ENCODE measurements around the gene PORCN. TPM values are rescaled to one million over a fixed set of nuclear protein-coding genes. Genes with fewer than 3 reads are reported as not detected.
"Not testable (repeated sequence)": the region's sequence is repeated elsewhere in the genome, so short reads cannot be mapped to it uniquely, and the experiment has no call there.

PORCN gene
- total RNA-seq, 1 experiment from 2014 or later, result 12.6 TPM

- no CpG with 5 or more reads among the region's 5 CpGs for WGBS (ENCODE audit: extremely low coverage, insufficient read length, low lambda C conversion rate)
These were observed 8.2 kb downstream of the PORCN start for GRCh38 chrX:48516987-48517386.

DNA sequence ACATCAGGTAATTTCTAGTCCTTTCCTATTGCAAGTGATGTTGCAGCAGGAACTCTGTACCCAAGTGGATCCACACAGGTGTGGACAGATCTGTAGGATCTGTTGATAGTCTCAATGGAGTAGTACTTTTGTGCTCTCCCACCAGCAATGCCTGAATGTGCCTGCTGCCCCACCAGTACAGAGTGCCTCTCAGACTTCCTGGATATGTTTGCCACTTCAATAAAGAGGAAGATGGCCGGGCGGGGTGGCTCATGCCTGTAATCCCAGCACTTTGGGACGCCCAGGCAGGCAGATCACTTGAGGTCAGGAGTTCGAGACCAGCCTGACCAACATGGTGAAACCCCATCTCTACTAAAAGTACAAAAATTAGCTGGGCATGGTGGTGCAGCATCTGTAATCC, 10.7 kb downstream of the PORCN start:
- not testable (repeated sequence) for H3K23ac ChIP-seq (ENCODE audit: insufficient read length, low read depth, low read length); H2BK12ac ChIP-seq (ENCODE audit: insufficient read length, low read depth, low read length); H2AK5ac ChIP-seq (ENCODE audit: insufficient read length, low read length); H3K27ac Mint-ChIP-seq; H3K27me3 ChIP-seq (ENCODE audit: insufficient read depth, low read length); H2BK15ac ChIP-seq (ENCODE audit: low read depth, low read length); H3K4ac ChIP-seq (ENCODE audit: low read depth, low read length); DNase-seq; H3K9ac ChIP-seq (ENCODE audit: extremely low read depth, insufficient read length, low read length); H3K79me1 ChIP-seq (ENCODE audit: insufficient read depth, low read depth, low read length, poor library complexity, severe bottlenecking); H4K8ac ChIP-seq (replicated peaks; ENCODE audit: insufficient read length, low read depth, low read length); H3K4me1 ChIP-seq (ENCODE audit: insufficient read depth, low read length); H3K23me2 ChIP-seq (ENCODE audit: insufficient read length, low read depth, low read length, poor library complexity, severe bottlenecking); H2BK120ac ChIP-seq (ENCODE audit: low read depth, low read length, poor library complexity, severe bottlenecking); H4K20me1 ChIP-seq (ENCODE audit: control insufficient read depth, insufficient read depth, insufficient read length); H3K4me3 Mint-ChIP-seq; H3K18ac ChIP-seq (ENCODE audit: insufficient read length, low read depth, low read length); H4K91ac ChIP-seq (ENCODE audit: insufficient read length, low read depth, low read length); H3K14ac ChIP-seq (ENCODE audit: insufficient read depth, low read length); H3K56ac ChIP-seq (ENCODE audit: insufficient read length, low read depth, low read length); H2BK5ac ChIP-seq (ENCODE audit: insufficient read length, low read length); H2AFZ ChIP-seq (ENCODE audit: low read length); H4K5ac ChIP-seq (ENCODE audit: insufficient read length, low read depth, low read length); H3K27ac ChIP-seq (ENCODE audit: insufficient read length, low read depth, low read length); H3T11ph ChIP-seq (ENCODE audit: low read length); H3K79me2 ChIP-seq (ENCODE audit: insufficient read depth, low read length); H2BK20ac ChIP-seq (ENCODE audit: low read depth, low read length, poor library complexity, severe bottlenecking); H3K27me3 Mint-ChIP-seq (ENCODE audit: low read depth); H3K4me2 ChIP-seq (ENCODE audit: insufficient read depth, insufficient read length, low read length)
- H3K9me3 ChIP-seq (ENCODE audit: control insufficient read depth, low read depth, low read length), result peaks cover 25% of the 10 kb centered on the region
- peaks cover 19 to 31% (median 28%) of the 10 kb centered on the region in 3 experiments for H3K36me3 Mint-ChIP-seq (ENCODE audit: insufficient read depth in 1 of 3, low read depth in 3 of 3)
- peaks cover 54 to 68% of the 10 kb centered on the region in 2 experiments for H3K9me3 Mint-ChIP-seq
- peaks cover 8 to 11% of the 10 kb centered on the region in 2 experiments; a peak in 3 of 4 replicates for H3K4me1 Mint-ChIP-seq
- no CpG with 5 or more reads among the region's 4 CpGs for WGBS (ENCODE audit: extremely low coverage, insufficient read length, low lambda C conversion rate)

More at GRCh38 chrX:48516987-48517386, 8.2 kb downstream of the PORCN start:
- peaks cover 5 to 8% of the 10 kb centered on the region in 2 experiments; a peak in 3 of 4 replicates for H3K4me1 Mint-ChIP-seq
- Histone ChIP-seq H3K14ac (ENCODE audit: insufficient read depth, low read length) (no peak overlapping the region), H3K4me2 (ENCODE audit: insufficient read depth, insufficient read length, low read length) (no peak overlapping the region), H3K56ac (ENCODE audit: insufficient read length, low read depth, low read length) (no peak overlapping the region), H3K23ac (ENCODE audit: insufficient read length, low read depth, low read length) (no peak overlapping the region), H3K27ac (ENCODE audit: insufficient read length, low read depth, low read length) (no peak overlapping the region), H3K4me1 (ENCODE audit: insufficient read depth, low read length) (no peaks in the 10 kb centered on the region), H4K20me1 (ENCODE audit: control insufficient read depth, insufficient read depth, insufficient read length) (no peaks in the 10 kb centered on the region), H4K91ac (ENCODE audit: insufficient read length, low read depth, low read length) (no peak overlapping the region), H3K79me1 (ENCODE audit: insufficient read depth, low read depth, low read length, poor library complexity, severe bottlenecking) (no peaks in the 10 kb centered on the region), H2BK5ac (ENCODE audit: insufficient read length, low read length) (no peak overlapping the region), H4K5ac (ENCODE audit: insufficient read length, low read depth, low read length) (no peak overlapping the region), H2BK20ac (ENCODE audit: low read depth, low read length, poor library complexity, severe bottlenecking) (no peak overlapping the region), H3K9ac (ENCODE audit: extremely low read depth, insufficient read length, low read length) (no peak overlapping the region), H3K23me2 (ENCODE audit: insufficient read length, low read depth, low read length, poor library complexity, severe bottlenecking) (no peaks in the 10 kb centered on the region), H2AK5ac (ENCODE audit: insufficient read length, low read length) (no peak overlapping the region), H4K8ac (replicated peaks; ENCODE audit: insufficient read length, low read depth, low read length) (no peak overlapping the region), H3K79me2 (ENCODE audit: insufficient read depth, low read length) (no peaks in the 10 kb centered on the region), H2BK15ac (ENCODE audit: low read depth, low read length) (no peak overlapping the region; the same call in 1 of the 2 replicates), H2BK12ac (ENCODE audit: insufficient read length, low read depth, low read length) (no peak overlapping the region), H3K9me3 (ENCODE audit: control insufficient read depth, low read depth, low read length) (peaks cover 36% of the 10 kb centered on the region), H3T11ph (ENCODE audit: low read length) (no peak overlapping the region), H3K4ac (ENCODE audit: low read depth, low read length) (no peak overlapping the region), H3K27me3 (ENCODE audit: insufficient read depth, low read length) (no peaks in the 10 kb centered on the region), H3K18ac (ENCODE audit: insufficient read length, low read depth, low read length) (no peak overlapping the region), H2AFZ (ENCODE audit: low read length) (no peak overlapping the region), H2BK120ac (ENCODE audit: low read depth, low read length, poor library complexity, severe bottlenecking) (no peak overlapping the region)
- no peak for DNase-seq
- no peak overlapping the region for H3K4me3 Mint-ChIP-seq
- no peak for TF ChIP-seq CTCF (conservative IDR thresholded peaks at IDR 0.05)
- peaks cover 2% of the 10 kb centered on the region for H3K27me3 Mint-ChIP-seq (ENCODE audit: low read depth)
- H3K27ac Mint-ChIP-seq, result no peak overlapping the region
- H3K9me3 Mint-ChIP-seq, result peaks cover 60 to 80% of the 10 kb centered on the region in 2 experiments
- H3K36me3 Mint-ChIP-seq (ENCODE audit: insufficient read depth in 1 of 3, low read depth in 3 of 3), result peaks cover 17 to 28% (median 27%) of the 10 kb centered on the region in 3 experiments; a peak in 6 of 7 replicates

All from H9 (cell line).